ENCODE measurements around the gene GALNT9. TPM values are rescaled to one million over a fixed set of nuclear protein-coding genes. Genes with fewer than 3 reads are reported as not detected.

GALNT9 gene
- total RNA-seq, 1 donor from 2014 or later, result 1.6 TPM

GRCh38 chr12:132353811-132354210 is 24.4 kb upstream of the GALNT9 start:
- no peaks in the 10 kb centered on the region for H3K9me3 Mint-ChIP-seq
- no peaks in the 10 kb centered on the region for H3K36me3 Mint-ChIP-seq
- H3K4me3 Mint-ChIP-seq, result no peak overlapping the region
- no peak for DNase-seq (ENCODE audit: extremely low spot score, unreplicated experiment)
- peaks cover 4% of the 10 kb centered on the region for H3K4me1 Mint-ChIP-seq (ENCODE audit: unreplicated experiment)
- TF ChIP-seq CTCF (conservative IDR thresholded peaks at IDR 0.05), result no peak
- H3K27me3 Mint-ChIP-seq, result peaks cover 11% of the 10 kb centered on the region
- no peak overlapping the region for H3K27ac Mint-ChIP-seq

DNA sequence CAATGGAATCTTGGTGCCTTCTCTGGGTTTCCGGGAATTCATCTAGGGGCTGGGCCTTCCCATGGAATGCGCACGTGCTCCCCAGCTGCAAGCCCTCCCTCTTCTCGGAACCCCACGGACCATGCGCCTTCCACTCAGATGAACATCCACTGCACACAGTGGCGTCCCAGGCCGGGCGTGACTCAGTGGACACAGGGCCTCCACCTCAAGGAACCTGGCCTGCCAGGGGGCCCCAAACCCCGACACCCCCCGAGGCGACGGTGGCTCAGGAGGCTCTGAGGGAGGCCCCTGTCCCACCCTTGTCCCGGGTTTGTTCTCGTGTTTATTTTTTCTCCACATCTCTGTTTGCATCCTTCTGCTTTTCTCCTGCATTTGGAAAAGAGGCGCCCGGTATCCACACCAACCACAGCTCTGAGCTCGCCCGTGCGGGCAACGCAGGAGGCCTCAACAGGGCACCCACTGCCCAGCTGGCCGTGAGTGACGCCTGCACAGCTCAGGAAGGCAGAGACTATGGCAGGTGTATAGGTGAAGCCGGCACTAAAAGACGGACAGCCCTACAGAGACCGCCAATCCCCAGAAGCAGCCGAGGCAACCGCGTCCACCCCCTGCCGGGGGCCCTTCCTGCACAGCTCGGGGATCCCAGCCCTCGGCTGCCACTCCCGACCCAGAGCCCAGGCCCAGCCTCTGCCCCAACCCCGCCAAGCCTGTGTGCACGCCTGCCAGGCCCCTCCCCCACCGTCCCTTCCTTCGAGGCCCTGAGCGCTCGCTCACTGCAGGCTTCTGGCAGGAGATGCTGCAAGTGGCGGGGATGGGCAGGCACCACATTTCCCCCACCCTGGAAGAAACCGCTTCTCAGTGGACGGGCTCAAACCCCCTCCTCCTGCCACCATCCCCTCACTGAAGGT is 23.8 kb upstream of the GALNT9 start:
- peaks cover 4% of the 10 kb centered on the region for H3K4me1 Mint-ChIP-seq (ENCODE audit: unreplicated experiment)
- no peaks in the 10 kb centered on the region for H3K9me3 Mint-ChIP-seq
- no peaks in the 10 kb centered on the region for H3K36me3 Mint-ChIP-seq
- peaks cover 15% of the 10 kb centered on the region for H3K27me3 Mint-ChIP-seq
- DNase-seq (ENCODE audit: extremely low spot score, unreplicated experiment), result no peak
- TF ChIP-seq CTCF (conservative IDR thresholded peaks at IDR 0.05), result no peak
- H3K27ac Mint-ChIP-seq, result no peak overlapping the region
- no peak overlapping the region for H3K4me3 Mint-ChIP-seq

DNA sequence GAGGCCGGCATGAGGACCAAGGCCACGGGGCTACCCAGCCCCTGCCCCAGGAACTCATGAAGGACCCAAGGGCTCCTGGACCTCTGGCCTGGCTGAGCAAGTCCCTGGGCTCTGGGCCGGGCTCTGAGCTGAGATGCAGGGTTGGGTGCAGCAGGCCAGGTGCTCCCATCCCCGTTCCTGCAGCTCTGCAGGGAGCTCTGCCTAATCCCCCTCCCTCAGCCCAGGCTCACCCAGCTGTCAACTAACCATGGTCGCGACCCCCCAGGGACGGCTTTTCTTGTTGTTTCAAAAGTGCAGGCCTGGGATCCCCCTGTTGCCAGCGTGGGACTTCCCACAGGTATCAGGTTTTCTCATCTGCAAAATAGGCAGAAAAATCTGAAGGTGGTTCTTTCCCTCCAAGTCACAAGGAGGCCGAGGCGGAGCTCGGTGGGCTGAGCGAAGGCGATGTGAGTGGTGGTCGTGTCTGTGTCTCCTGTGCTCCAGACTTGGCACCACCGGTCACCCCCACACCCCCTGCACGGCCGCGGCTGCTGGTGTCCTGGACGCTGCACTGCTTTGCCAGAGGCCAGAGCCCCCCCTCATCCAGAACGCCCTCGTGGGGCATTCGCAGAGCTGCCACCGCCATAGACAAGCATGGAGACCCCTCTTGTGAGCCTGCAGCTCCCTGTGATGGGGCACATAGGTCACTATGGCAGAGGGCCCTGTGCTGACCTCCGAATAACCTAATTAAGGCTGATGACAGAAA is 22.5 kb upstream of the GALNT9 start:
- no peaks in the 10 kb centered on the region for H3K9me3 Mint-ChIP-seq

GRCh38 chr12:132349501-132350131 is 20.2 kb upstream of the GALNT9 start:
- Mint-ChIP-seq H3K4me3 (no peak overlapping the region), H3K9me3 (no peaks in the 10 kb centered on the region), H3K36me3 (no peaks in the 10 kb centered on the region), H3K27me3 (peaks cover 30% of the 10 kb centered on the region), H3K27ac (no peak overlapping the region), H3K4me1 (ENCODE audit: unreplicated experiment) (no peaks in the 10 kb centered on the region)
- no peak for TF ChIP-seq CTCF (conservative IDR thresholded peaks at IDR 0.05)
- no peak for DNase-seq (ENCODE audit: extremely low spot score, unreplicated experiment)

More for the DNA sequence above, 22.5 kb upstream of the GALNT9 start:
- DNase-seq (ENCODE audit: extremely low spot score, unreplicated experiment), result no peak
- H3K27me3 Mint-ChIP-seq, result peaks cover 18% of the 10 kb centered on the region
- peaks cover 3% of the 10 kb centered on the region for H3K4me1 Mint-ChIP-seq (ENCODE audit: unreplicated experiment)
- TF ChIP-seq CTCF (conservative IDR thresholded peaks at IDR 0.05), result no peak
- H3K4me3 Mint-ChIP-seq, result no peak overlapping the region
- H3K36me3 Mint-ChIP-seq, result no peaks in the 10 kb centered on the region
- no peak overlapping the region for H3K27ac Mint-ChIP-seq

DNA sequence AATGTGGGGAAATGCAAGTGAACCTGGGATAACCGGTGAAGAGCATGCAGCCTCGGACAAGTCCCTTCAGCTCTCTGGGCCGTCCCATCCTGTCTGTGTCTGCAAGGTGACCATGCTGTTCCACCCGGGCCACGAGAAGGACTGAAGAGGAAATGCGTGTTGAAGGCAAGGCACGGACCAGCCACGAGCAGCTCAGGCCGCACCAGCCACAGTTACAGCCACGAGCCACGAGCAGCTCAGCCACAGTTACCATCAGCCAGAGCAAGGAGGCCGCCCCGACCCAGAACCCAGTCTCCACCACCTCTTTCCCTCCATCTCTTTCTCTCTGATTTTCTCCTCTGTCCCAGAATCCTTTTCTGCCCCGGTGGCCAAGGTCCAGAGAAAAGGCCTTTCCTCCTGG is 18.8 kb upstream of the GALNT9 start:
- H3K27me3 Mint-ChIP-seq, result peaks cover 41% of the 10 kb centered on the region
- TF ChIP-seq CTCF (conservative IDR thresholded peaks at IDR 0.05), result no peak
- peaks cover 12% of the 10 kb centered on the region for H3K4me1 Mint-ChIP-seq (ENCODE audit: unreplicated experiment)
- H3K9me3 Mint-ChIP-seq, result no peaks in the 10 kb centered on the region
- no peak overlapping the region for H3K4me3 Mint-ChIP-seq
- no peak overlapping the region for H3K27ac Mint-ChIP-seq
- H3K36me3 Mint-ChIP-seq, result no peaks in the 10 kb centered on the region
- no peak for DNase-seq (ENCODE audit: extremely low spot score, unreplicated experiment)
